Progenitor cell of endocrine pancreas (in vitro differentiated cells): ENCODE measurements around the gene NCF4. TPM values are rescaled to one million over a fixed set of nuclear protein-coding genes. Genes with fewer than 3 reads are reported as not detected.

Experiments used
- DNase-seq: peaks from one replicate; pipeline ENCODE4 v3.0.0; 2021; ENCODE audit warnings: low spot score; ENCODE audit not compliant: unreplicated experiment
- H3K27ac Mint-ChIP-seq: 2 replicates; pipeline ENCODE4 v1.8.0; 2021; ENCODE audit warnings: mild to moderate bottlenecking, moderate library complexity, mixed read lengths
- H3K27me3 Mint-ChIP-seq: 2 replicates; pipeline ENCODE4 v1.8.0; 2021; ENCODE audit warnings: mixed read lengths
- H3K36me3 Mint-ChIP-seq: 2 replicates; pipeline ENCODE4 v1.8.0; 2022; ENCODE audit warnings: mixed read lengths; ENCODE audit not compliant: insufficient read depth
- H3K4me1 Mint-ChIP-seq: 2 replicates; pipeline ENCODE4 v1.8.0; 2021; ENCODE audit warnings: low read depth, mixed read lengths
- H3K4me3 Mint-ChIP-seq: 2 replicates; pipeline ENCODE4 v1.8.0; 2021; ENCODE audit warnings: low read depth, mild to moderate bottlenecking, moderate library complexity, mixed read lengths
- H3K9me3 Mint-ChIP-seq: 2 replicates; pipeline ENCODE4 v1.8.0; 2021; ENCODE audit warnings: low read depth, mixed read lengths
- long read RNA-seq: library from polyadenylated mRNA; unstranded; transcript quantifications from one replicate; pipeline ENCODE4 v2.0.0, GENCODE V29; 2020
- total RNA-seq: library from RNA; stranded (reverse); gene quantifications from 2 replicates; pipeline ENCODE4 v1.2.1, GENCODE V29; 2021
- TF ChIP-seq, protein P1 (sequence below): fragments of 200-600 bp; sonication (generic); IDR thresholded peaks from one replicate; pipeline ENCODE4 v1.5.0; 2021; ENCODE audit warnings: antibody characterized with exemption, mild to moderate bottlenecking; ENCODE audit not compliant: unreplicated experiment

The NCF4 gene
- total RNA-seq, result not detected in 2 replicates
- long read RNA-seq, result 0 reads

DNA sequence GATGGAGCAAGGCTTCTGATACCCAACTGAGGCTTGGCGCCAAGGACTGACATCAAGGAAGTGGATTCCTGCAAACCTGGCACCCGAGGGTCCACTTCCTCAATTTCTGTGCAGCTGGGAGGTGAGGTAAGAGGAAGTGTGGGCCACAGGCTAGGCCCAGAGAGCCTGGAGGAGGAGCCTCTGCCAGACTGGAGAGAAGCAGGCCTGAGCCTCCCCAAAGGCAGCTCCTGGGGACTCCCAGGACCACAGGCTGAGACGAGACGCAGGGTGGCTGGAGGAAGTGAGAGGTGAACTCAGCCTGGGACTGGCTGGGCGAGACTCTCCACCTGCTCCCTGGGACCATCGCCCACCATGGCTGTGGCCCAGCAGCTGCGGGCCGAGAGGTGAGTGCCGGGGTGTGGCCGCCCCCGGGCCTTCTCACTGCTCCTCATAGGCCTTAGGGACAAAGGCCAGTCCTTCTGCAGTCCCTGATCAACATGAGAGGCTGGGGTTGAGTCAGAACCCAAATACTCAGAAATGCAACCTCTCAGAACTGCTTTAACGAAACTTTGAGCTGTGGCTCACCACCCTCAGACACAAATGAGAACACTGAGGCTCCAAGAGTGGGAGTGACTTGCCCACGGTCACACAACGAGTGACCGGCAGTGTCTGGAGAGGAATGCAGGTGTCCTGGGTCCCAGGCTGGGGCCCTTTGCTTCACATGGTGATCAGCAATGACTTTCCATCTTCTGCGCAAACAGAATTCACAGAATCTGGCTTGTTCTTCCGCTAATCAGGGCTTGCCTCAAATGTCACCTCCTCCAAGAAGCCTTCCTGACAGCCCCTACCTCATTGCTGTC, at the start of gene NCF4:
Gene NCF4 (plus strand): TSS at position 186 of the 839 bp plus-strand sequence. CDS start 166 bp downstream, at position 352.
- peaks cover 2% of the 10 kb centered on the region for H3K36me3 Mint-ChIP-seq
- no peaks in the 10 kb centered on the region for H3K9me3 Mint-ChIP-seq
- no peak within 1 kb of the TSS for H3K27ac Mint-ChIP-seq
- no peak within 1 kb of the TSS for H3K4me3 Mint-ChIP-seq
- H3K4me1 Mint-ChIP-seq, result no peaks in the 10 kb centered on the region
- no peak for DNase-seq
- peaks cover 56% of the 10 kb centered on the region for H3K27me3 Mint-ChIP-seq
- TF ChIP-seq, protein P1, sequence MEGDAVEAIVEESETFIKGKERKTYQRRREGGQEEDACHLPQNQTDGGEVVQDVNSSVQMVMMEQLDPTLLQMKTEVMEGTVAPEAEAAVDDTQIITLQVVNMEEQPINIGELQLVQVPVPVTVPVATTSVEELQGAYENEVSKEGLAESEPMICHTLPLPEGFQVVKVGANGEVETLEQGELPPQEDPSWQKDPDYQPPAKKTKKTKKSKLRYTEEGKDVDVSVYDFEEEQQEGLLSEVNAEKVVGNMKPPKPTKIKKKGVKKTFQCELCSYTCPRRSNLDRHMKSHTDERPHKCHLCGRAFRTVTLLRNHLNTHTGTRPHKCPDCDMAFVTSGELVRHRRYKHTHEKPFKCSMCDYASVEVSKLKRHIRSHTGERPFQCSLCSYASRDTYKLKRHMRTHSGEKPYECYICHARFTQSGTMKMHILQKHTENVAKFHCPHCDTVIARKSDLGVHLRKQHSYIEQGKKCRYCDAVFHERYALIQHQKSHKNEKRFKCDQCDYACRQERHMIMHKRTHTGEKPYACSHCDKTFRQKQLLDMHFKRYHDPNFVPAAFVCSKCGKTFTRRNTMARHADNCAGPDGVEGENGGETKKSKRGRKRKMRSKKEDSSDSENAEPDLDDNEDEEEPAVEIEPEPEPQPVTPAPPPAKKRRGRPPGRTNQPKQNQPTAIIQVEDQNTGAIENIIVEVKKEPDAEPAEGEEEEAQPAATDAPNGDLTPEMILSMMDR, result no peak

DNA sequence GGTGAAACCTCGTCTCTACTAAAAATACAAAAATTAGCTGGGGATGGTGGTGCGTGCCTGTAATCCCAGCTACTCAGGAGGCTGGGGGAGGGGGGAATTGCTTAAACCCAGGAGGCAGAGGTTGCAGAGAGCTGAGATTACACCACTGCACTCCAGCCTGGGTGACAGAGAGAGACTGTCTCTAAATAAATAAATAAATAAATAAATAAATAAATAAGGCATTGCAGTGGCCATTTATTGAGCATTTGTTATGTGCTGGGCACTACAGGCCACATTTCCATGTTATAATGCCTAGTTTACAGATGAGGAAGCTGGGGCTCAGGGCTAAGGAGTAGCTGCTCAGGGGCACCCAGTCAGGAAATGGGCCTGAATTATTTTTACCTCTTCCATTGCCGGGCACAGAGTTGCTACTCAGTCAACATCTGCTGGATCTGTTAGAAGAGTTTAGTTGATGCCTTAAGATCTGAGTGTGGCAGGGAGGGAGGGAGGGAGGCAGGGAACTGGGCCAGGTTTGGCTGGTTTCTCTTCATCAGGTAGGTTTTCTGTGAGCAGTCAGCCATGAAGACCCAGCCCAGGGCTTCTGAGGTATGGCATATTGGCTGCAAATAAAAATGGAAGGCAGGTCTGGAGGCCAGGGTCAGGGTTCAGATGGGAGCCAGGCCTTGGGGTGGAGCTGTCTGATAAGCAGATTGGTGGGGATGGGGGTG, 49.6 kb upstream of the NCF4 start:
- H3K4me3 Mint-ChIP-seq, result no peak overlapping the region
- peaks cover 70% of the 10 kb centered on the region for H3K27me3 Mint-ChIP-seq
- DNase-seq, result no peak
- no peak overlapping the region for H3K27ac Mint-ChIP-seq
- H3K9me3 Mint-ChIP-seq, result no peaks in the 10 kb centered on the region
- no peaks in the 10 kb centered on the region for H3K4me1 Mint-ChIP-seq
- no peaks in the 10 kb centered on the region for H3K36me3 Mint-ChIP-seq
- TF ChIP-seq, protein P1, result no peak

DNA sequence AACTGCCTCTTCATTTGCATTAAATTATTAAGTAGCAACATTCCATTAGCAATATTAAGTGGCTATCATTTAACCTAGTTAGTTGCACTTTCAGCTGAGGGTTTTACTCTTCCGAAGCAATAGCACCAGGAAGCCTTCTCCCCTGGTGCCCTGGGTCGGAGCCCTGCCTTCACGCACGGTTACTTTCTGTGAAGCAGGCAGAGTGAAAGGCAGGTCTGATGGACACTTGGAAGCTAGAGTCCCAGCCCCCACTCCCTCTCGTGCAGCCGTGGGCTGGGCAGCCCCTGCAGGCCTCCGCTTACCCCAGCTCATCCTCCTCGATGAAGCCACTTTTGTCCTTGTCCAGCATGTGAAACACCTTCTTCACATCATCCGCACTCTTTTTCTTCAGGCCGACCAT, 46.0 kb upstream of the NCF4 start:
- DNase-seq, result no peak

DNA sequence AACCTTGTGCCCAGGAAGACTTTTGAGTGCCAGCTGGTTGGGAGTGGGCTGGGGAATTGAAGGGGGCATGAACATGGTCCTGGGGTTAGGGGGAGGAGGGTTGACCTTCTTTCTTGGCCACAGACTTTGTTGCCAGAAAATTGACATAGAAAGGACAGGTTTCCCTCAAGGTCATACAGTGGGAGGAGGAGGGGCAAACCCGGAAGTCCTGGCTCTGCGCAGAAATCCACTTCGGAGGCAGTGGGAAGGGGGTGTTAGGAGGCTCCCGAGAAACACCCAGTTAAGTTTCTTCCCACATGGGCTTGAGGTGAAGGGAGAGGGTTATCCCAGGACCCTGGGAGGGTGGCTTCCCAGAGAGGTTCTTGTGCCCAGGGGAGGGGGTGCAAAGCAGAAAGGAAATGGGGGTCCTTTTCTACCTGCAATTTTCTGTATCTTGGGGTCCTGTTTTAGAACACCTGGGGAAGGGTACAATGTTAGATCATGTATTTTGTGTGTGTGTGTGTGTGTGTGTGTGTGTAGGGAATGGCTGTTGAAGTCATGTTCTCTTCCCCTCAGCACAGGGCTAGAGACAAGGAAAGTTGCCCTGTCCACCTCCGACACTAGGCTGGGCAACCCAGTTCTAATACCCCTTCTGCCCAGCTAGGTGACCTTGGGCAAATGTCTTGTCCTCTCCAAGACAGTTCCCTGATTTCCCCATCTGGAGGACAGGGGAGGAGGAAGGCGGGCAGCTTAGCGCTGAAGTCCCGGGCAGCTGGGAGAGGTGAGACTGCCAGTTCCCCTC, 45.1 kb upstream of the NCF4 start:
- no peak overlapping the region for H3K27ac Mint-ChIP-seq
- TF ChIP-seq, protein P1, result no peak
- no peak for DNase-seq
- H3K4me1 Mint-ChIP-seq, result no peaks in the 10 kb centered on the region
- H3K36me3 Mint-ChIP-seq, result no peaks in the 10 kb centered on the region
- no peaks in the 10 kb centered on the region for H3K9me3 Mint-ChIP-seq
- H3K4me3 Mint-ChIP-seq, result no peak overlapping the region
- H3K27me3 Mint-ChIP-seq, result peaks cover 86% of the 10 kb centered on the region

More for the DNA sequence above, 46.0 kb upstream of the NCF4 start:
- TF ChIP-seq, protein P1, result no peak
- no peaks in the 10 kb centered on the region for H3K36me3 Mint-ChIP-seq
- H3K9me3 Mint-ChIP-seq, result no peaks in the 10 kb centered on the region
- H3K27me3 Mint-ChIP-seq, result peaks cover 80% of the 10 kb centered on the region
- no peaks in the 10 kb centered on the region for H3K4me1 Mint-ChIP-seq
- H3K4me3 Mint-ChIP-seq, result no peak overlapping the region
- no peak overlapping the region for H3K27ac Mint-ChIP-seq

DNA sequence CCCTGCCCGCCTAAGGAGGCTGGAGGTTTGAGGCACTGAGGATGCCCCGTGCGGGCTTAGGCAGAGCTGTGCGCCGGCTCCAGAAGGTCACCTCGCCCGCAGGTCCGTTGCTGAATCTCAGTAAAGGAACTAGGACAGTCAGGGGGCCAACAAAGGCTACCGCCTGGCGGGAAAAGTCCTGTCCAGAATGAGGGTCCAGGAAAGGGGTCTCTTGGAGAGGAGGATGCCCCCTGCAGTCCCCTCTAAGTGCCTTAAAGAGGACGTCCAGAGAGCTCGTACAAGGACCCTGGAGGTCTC, 44.5 kb upstream of the NCF4 start:
- Mint-ChIP-seq H3K36me3 (no peaks in the 10 kb centered on the region), H3K4me3 (no peak overlapping the region), H3K9me3 (no peaks in the 10 kb centered on the region), H3K27ac (no peak overlapping the region), H3K4me1 (no peaks in the 10 kb centered on the region), H3K27me3 (peaks cover 91% of the 10 kb centered on the region)
- no peak for DNase-seq
- TF ChIP-seq, protein P1, result no peak
